GM21381 (cell line): ENCODE measurements around the gene ATOX1.
"Not testable (repeated sequence)": the region's sequence is repeated elsewhere in the genome, so short reads cannot be mapped to it uniquely, and the experiment has no call there.

Experiments used
- ATAC-seq: cut with Tn5 transposase; IDR thresholded peaks from one replicate; pipeline ENCODE4 v1.9.1; 2021; ENCODE audit warnings: mild to moderate bottlenecking, moderate library complexity; ENCODE audit not compliant: unreplicated experiment

Gene ATOX1

GRCh38 chr5:151699071-151699901 is 59.1 kb downstream of the ATOX1 start:
- ATAC-seq: no peak

DNA sequence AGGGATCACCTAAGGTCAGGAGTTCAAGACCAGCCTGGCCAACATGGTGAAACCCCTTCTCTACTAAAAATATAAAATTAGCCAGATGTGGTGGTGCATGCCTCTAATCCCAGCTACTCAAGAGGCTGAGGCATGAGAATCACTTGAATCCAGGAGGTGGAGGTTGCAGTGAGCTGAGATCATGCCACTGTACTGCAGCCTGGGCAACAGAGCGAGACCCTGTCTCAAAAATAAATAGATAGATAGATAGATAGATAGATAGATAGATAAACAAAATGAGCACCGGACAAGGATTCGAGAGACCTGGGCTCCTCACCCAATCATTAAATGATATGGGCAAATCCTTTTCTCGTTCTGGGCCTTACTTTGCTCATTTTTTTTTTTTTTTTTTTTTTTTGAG is 60.4 kb downstream of the ATOX1 start:
- ATAC-seq: not testable (repeated sequence)

- ATAC-seq: no peak
These were observed 61.0 kb downstream of the ATOX1 start for GRCh38 chr5:151697452-151697851.

DNA sequence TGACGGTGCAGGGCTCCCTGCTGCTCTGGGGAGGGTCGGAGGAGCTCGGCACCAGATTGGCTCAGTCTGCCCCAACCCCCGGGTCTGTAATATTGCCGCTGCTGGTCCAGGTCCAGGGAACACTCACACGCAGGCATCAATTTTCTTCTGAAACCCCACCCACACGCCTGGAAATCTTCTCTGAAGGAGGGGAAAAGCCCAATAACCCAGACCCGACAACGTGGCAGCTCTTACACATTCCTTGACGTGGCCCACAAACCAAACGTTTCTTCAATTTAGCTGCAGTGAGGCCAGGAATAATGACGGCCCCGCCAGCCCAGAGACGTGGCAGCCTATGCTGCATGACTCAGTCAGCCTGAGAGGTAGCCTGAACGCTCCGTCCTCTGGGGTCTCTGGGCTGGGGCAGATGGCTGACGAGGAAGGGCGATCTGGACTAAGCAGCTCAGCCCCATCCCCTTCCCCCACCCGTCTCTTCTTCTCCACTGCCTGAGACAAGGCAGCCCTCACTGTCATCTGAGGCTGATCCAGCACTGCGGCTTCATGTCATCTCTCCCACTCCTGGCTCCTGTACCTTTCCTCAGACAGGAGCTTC is 61.9 kb downstream of the ATOX1 start:
- ATAC-seq: no peak

DNA sequence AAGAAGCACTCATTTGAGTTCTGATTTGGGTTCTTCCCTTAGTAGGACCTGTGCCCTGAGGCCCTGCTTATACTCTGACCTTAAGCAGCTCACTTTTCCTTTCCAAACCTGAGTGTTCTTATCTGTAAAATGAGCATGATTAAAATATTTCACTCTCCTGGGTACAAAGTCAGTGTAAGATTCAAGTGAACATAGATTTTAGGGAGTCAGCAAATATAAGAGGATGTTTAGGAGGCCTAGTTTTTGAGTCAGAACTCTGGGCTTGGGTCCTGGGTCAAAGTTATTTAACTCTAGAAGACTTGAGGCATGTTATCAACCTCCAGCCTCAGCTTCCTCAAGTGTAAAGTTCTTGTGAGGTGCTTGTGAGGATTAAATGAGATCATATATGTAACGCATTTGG is 63.0 kb downstream of the ATOX1 start:
- no peak for ATAC-seq

- no peak for ATAC-seq
These were observed 64.4 kb downstream of the ATOX1 start for GRCh38 chr5:151694035-151694485.
